ENCODE measurements around the gene TERB1. TPM values are rescaled to one million over a fixed set of nuclear protein-coding genes. Genes with fewer than 3 reads are reported as not detected.

The TERB1 gene, protein sequence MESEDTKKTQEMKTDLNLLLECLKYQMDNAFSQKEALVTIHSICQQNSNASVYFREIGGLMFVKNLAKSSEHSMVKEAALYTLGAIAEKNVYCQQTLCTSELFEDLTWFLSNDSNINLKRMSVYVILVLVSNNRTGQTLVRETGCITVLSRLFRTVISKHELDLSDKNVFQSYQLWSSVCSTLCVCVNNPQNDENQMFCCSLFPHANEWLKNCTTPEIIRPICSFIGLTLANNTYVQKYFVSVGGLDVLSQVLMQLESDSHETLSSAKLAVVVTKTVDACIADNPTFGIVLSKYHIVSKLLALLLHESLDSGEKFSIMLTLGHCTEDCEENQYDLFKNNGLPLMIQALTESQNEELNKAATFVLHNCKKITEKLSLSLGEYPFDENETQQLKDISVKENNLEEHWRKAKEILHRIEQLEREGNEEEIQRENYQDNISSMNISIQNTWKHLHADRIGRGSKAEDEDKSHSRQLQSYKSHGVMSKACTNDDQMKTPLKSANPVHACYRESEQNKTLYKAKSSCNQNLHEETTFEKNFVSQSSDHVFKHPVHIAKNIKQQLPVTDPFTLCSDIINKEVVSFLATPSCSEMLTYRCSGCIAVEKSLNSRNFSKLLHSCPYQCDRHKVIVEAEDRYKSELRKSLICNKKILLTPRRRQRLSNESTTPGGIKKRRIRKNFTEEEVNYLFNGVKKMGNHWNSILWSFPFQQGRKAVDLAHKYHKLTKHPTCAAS
- total RNA-seq, result under 0.01 and 0.09 TPM in 2 replicates

DNA sequence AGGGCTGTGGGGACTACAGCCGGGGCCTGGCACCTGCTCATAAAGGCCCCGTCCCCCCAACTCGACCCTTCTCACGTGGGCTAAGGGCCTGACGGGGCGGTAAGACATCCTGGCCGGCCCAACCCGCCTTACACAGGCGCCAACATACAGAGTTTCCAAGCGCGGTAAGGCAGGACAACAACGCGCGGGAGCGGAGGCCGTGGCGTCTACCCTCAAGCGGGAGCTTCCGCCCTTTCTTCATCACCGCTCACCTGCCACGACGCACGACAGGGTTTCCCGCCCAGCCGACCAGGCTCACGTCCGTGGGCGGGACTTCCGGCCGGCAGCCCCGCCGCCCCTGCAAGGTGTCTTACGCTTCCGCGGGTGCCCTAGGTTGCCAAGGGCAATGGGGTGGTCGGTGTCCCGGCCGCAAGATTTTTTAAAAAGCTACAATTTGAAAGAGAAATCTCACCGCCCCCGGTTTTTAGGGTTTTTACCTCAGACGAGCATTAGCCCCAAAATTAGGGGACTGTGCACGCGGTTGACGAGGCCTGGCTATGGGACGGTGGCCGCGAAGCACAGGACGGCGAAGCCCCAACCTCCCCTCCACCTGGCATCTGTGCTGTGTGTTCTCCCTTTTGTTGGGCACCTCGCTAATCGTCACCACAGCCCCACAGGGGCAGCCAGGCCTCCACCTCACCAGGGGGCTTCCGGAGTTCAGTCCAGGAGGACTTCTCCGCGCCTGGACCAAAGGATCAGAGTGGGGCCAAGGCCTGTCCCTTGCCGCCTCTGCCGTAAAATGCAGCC lies at the start of gene TERB1:
Gene TERB1, minus strand, starts transcription at position 265 of the 786 bp plus-strand sequence. CDS start 4,786 bp downstream, outside the sequence.

GRCh38 chr16:66844342-66845079 lies 43.1 kb upstream of the TERB1 start, which contains the start of gene CA7:
Gene CA7 (plus strand): TSS chr16:66844414. CDS start chr16:66844488, 74 bp downstream.

DNA sequence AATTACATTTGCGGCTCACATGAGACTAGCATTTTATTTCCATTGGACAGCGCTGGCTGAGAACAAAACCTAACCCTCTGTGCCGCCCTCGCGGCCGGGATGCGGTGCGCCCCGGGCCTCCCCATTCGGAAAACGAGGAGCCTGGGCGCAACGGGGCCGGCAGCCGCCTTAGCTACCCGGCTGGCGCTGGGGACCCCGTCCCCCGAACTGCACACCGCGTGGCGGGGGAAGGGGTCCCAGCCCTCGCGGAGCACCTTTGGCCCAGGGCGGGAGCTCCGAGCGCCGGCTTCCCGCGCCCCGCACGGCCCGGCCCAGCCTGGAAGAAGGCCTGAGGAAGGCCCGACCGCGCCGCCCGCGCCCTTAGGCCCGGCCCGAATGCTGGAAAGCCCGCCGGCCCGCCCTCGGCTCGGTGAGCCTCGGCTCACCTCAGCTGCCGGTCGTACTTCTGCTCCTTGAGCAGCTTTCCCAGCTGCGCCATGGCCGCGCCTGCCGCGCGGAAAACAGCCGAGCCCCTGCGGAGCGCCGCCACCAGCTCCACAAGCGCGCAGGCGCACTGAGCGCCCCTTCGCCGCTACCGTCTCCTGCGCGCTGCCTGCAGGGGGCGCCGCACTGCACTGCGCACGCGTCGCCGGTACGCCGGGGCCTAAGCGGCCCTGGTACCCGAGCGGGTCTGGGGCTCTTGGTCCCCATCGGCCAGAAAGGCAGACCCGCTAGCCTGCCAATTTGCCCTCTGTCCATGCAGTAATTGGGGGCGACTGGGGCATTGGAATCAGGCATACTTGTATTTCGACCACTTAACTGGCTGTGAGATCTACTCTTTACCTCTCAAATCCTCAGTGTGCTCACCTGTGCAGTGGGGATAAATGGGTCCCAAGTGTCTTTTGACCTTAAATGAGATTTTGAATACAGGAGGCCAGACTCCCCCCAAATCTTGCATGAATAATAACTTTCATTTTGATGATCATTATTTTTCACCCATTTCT lies 29.3 kb upstream of the TERB1 start, which contains the start of gene NAE1:
Gene NAE1, minus strand, starts transcription at position 555 of the 983 bp plus-strand sequence. Its CDS starts 77 bp downstream, at position 478.

DNA sequence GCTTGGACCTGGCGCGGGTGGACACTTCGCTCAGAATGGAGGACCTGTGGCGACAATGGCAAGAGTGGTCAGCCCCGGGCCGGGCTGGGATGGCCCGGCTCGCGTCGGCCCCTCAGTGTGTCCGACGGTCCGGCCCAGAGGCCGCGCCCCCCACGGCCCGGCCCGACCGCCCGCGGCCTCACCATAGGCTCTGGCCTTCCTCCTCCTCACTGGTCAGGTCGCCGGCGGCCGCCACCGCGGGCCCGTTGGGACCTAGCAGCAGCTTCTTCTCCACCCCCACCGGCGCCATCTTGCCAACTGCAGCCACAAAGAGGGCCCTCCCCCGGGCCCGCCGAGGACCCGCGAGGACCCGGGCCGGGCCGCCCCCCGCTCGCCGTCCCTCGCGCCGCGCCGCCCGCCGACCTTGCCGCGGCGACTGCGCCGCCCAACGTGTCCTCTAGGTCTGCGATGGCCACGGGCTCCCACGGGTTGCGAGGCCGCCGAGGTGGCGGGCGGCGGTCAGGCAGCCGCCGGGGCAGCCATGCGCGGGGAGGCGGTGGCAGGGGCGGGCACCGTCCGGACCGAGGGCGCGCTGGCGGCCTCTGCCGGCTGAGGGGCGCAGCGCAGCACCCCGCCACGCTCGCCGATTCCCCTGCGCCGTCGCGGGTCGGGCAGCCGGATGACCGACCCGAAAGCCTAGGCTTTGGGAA lies 49.9 kb downstream of the TERB1 start, which contains the start of gene DYNC1LI2:
Gene DYNC1LI2, minus strand, starts transcription at position 307 of the 689 bp plus-strand sequence. Its CDS starts 18 bp downstream, at position 289.

Other genes starting within 250 kb of the TERB1 start
- 50.7 and 66.7 TPM in 2 replicates for gene CKLF, start 249.0 kb downstream of the TERB1 start, total RNA-seq
- 1.8 and 2.1 TPM in 2 replicates for gene CMTM1, start 235.1 kb downstream of the TERB1 start, total RNA-seq
- not detected in 2 replicates for gene CMTM2, start 222.1 kb downstream of the TERB1 start, total RNA-seq
- gene CMTM3, start 196.9 kb downstream of the TERB1 start, total RNA-seq, result 22.8 and 35.8 TPM in 2 replicates
- 9.8 and 10.0 TPM in 2 replicates for gene CMTM4, start 104.8 kb downstream of the TERB1 start, total RNA-seq
- 118 and 132 TPM in 2 replicates for gene DYNC1LI2, start 50.0 kb downstream of the TERB1 start, total RNA-seq
- gene NAE1, start 29.4 kb upstream of the TERB1 start, total RNA-seq, result 37.6 and 50.2 TPM in 2 replicates
- gene CA7, start 42.8 kb upstream of the TERB1 start, total RNA-seq, result not detected in 2 replicates
- gene PDP2, start 78.9 kb upstream of the TERB1 start, total RNA-seq, result 4.8 and 8.6 TPM in 2 replicates
- gene CDH16, start 117.3 kb upstream of the TERB1 start, total RNA-seq, result not detected in 2 replicates
- gene RRAD, start 124.0 kb upstream of the TERB1 start, total RNA-seq, result 0.22 and 0.43 TPM in 2 replicates
- 126 and 151 TPM in 2 replicates for gene CIAO2B, start 132.8 kb upstream of the TERB1 start, total RNA-seq
- 13.8 and 15.1 TPM in 2 replicates for gene CES2, start 133.9 kb upstream of the TERB1 start, total RNA-seq
- gene CES3, start 159.7 kb upstream of the TERB1 start, total RNA-seq, result under 0.01 TPM in 1 of 2 replicates, not detected in the other
- 0.60 and 2.0 TPM in 2 replicates for gene CES4A, start 187.0 kb upstream of the TERB1 start, total RNA-seq
- gene CBFB, start 227.6 kb upstream of the TERB1 start, total RNA-seq, result 47.6 and 71.9 TPM in 2 replicates